ENCODE data around the gene LY6G5C.

LY6G5C gene

DNA sequence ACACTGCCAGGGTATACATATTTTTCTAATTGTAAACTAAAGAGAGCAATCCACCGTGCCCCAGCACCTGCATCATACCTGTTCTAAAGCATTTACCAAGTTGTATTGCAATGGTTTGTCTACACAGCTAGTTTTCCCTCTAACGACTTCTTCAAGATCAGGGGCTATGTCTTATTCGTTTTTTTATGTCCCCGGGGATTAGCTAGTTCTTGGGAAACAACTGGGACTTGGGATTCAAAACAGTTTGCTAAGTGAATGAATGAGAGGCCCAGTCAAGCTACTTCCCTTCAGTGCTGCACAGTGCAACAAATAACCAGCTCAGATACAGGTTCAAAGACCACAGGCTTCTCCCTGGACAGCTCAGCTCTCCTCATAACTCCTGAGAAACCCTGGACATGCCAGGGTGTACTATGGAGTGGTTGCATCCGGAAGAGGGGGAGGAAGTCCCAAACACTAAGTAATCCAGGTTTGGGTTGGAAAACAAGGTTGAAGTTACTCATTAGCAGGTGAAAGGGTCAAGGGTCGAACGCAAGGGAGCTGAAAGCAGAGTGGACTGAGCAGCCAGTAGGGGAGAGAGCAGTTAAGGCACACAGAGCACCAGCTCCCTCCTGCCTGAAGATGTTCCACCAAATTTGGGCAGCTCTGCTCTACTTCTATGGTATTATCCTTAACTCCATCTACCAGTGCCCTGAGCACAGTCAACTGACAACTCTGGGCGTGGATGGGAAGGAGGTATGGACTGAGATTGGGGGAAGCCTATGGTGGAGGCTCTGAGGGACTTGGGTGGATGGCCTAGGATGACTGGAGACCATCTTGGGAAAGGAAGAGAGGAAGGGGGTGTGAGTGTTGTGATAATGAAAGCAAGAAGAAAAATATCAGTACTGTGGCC lies 25.3 kb downstream of the LY6G5C start, which contains the start of gene APOM:
Gene APOM (plus strand): TSS at position 546 of the 889 bp plus-strand sequence. CDS start 73 bp downstream, at position 619.
- no peak for DNase-seq (ENCODE audit: low read depth)
- no peak within 1 kb of the TSS for H3K4me3 ChIP-seq (ENCODE audit: low read length)
- TF ChIP-seq, protein P1, sequence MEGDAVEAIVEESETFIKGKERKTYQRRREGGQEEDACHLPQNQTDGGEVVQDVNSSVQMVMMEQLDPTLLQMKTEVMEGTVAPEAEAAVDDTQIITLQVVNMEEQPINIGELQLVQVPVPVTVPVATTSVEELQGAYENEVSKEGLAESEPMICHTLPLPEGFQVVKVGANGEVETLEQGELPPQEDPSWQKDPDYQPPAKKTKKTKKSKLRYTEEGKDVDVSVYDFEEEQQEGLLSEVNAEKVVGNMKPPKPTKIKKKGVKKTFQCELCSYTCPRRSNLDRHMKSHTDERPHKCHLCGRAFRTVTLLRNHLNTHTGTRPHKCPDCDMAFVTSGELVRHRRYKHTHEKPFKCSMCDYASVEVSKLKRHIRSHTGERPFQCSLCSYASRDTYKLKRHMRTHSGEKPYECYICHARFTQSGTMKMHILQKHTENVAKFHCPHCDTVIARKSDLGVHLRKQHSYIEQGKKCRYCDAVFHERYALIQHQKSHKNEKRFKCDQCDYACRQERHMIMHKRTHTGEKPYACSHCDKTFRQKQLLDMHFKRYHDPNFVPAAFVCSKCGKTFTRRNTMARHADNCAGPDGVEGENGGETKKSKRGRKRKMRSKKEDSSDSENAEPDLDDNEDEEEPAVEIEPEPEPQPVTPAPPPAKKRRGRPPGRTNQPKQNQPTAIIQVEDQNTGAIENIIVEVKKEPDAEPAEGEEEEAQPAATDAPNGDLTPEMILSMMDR (conservative IDR thresholded peaks at IDR 0.05; ENCODE audit: low read depth, low read length): no peak

DNA sequence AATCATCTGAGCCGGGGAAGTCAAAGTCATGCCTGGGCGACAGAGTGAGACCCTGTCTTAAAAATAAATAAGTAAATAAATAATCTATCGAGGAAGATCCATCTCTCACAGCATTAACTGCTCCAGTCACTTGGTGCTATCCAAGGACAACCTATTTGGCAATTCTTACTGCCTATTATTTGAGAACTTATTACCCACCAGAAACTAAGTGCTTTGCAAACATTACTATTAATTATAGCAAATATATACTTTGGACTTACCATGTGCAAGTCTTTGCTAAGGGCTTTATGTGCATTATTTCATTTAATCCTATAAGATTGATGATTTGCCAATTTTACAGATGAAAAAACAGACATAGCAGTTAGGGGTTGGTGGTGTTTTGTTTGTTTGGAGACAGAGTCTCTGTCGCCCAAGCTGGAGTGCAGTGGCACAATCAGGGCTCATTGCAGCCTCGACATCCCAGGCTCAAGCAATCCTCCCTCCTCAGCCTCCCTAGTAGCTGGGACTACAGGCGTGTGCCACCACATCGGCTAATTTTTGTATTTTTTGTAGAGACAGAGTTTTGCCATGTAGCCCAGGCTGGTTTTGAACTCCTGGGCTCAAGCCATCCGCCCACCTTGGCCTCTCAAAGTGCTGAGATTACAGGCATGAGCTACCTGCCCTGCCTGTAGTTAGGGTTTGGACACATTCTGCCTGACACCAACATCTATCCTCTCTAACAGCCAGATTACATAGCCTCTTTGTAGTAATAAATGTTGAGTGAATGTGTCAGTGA lies 26.1 kb downstream of the LY6G5C start:
- no peak for DNase-seq (ENCODE audit: low read depth)
- TF ChIP-seq, protein P1 (conservative IDR thresholded peaks at IDR 0.05; ENCODE audit: low read depth, low read length): no peak
- no peak overlapping the region for H3K4me3 ChIP-seq (ENCODE audit: low read length)

DNA sequence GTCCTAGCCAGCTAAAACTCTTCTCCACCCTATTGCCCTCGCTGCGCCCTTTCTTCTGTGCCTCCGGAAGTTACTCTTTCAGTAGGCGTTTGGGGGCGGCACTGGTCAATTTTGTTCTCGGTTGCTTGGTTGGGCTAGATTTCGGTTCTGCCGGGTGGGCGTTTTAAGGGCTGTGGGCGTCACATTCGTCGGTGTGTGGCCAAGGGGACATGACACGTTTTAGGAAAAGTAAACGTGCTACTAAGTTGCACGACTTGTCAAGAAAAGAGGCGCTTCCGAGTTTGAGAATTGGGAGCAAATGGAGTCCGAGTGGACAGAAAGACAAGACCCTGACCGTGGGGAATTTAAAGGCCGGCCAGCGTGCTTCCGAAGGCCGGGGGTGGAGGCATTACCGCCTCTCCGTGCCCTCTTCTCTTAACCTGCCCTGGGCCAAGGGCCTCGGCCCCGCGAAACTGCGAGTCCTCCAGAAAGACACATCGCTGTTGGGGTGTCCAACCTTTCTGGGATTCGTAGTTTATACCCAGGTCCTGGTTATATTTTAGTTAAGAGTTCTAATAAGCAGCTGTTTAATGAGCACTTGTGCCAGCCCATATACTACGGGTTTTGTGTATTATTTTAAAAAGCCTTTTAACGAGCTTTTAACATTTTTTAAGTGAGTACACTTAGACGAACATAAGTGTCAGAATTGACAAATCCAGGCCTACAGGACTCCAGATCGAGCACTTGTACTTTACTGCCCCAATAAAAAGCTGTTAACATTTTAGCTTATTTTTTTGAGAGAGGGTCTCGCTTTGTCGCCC lies 27.7 kb downstream of the LY6G5C start:
- TF ChIP-seq, protein P1 (conservative IDR thresholded peaks at IDR 0.05; ENCODE audit: low read depth, low read length): no peak
- DNase-seq (ENCODE audit: low read depth): no peak
- H3K4me3 ChIP-seq (ENCODE audit: low read length): peak overlapping the region; percentile 86

DNA sequence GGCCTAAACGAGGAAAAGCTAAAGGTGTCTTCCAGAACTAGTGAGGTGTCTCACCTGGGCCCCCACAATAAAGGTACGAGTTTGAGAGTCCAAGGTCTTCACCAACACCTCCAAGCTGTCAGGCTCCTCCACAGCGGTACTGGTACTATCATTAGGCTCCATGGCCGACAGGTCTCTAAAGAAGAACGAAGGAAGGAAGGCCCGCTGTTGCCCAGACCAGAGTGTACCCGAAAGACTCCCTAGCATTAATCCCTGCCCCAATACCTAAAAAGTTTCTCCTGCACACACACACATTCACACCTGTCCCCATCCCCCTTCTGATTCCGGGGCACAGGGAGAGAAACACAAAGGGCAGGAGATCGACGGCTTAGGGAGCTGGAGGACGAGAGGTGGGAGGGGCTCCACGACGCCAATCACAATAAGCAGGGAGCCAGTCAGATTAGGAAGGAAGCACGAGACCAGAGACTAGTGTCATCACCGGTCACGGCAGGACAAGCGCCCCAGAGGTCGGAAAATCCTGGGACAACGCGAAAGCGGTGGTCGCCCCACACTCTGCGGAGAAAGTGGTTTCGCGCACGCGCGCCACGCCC lies 29.2 kb downstream of the LY6G5C start:
- TF ChIP-seq, protein P1 (conservative IDR thresholded peaks at IDR 0.05; ENCODE audit: low read depth, low read length): no peak
- DNase-seq (ENCODE audit: low read depth): peak; percentile 46

DNA sequence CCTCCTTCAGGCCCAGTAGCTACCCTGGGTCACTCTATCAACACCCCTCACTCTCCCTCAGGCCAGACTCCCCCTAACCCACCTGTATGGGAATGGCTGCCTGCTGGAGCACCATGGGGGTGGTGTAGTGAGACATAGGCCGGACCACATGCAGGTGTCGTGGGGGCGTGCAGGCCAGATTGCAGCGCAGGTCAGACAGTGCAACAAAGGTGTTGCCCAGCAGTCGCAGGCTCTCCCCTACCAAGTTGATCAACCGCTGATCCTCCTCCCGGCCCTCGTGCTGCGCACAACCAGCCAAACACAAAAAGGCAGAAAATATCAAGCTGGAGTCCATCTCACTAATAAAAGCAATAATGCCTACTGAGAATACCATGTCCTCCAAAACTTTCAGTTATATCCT lies 35.5 kb downstream of the LY6G5C start:
- TF ChIP-seq, protein P1 (conservative IDR thresholded peaks at IDR 0.05; ENCODE audit: low read depth, low read length): no peak
- DNase-seq (ENCODE audit: low read depth): no peak
- no peak overlapping the region for H3K4me3 ChIP-seq (ENCODE audit: low read length)

More for the DNA sequence above, 29.2 kb downstream of the LY6G5C start:
- H3K4me3 ChIP-seq (ENCODE audit: low read length): peak overlapping the region; percentile 86

DNA sequence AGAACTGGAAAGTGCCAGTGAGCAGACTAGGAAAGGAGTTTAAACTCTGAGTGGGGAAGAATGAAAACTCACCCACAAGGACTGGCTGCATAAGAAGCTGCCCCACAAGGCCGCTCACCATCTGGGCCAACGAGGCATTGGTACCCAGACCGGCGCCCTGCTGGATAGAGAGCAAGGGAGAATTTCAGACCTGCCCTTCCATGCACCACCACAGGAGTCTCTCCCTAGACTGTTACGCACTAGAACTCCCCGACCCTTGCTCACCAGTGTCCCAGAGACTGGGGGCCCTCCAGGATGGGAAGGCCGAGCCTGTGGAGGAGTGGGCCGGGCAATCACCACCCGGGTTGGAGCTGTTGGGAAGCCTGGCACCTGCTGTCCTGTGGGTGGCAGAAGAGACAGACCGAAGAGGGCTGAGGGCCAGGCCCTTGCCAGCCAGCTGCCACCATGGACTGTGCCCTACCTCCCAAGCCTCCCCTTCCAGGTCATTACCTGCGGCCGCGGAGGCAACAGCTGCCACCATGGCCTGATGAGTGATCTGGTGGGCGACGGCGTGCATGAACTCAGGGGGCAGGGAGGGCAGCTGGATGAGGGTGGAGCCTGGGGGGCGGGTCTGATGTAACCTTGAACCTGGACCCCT lies 36.9 kb downstream of the LY6G5C start:
- no peak for DNase-seq (ENCODE audit: low read depth)
- H3K4me3 ChIP-seq (ENCODE audit: low read length): no peak overlapping the region
- TF ChIP-seq, protein P1 (conservative IDR thresholded peaks at IDR 0.05; ENCODE audit: low read depth, low read length): no peak
